Chondrocyte (in vitro differentiated cells): Measurements from ENCODE around the gene SORBS1. TPM values are rescaled to one million over a fixed set of nuclear protein-coding genes. Genes with fewer than 3 reads are reported as not detected.

ENCODE experiments used
- DNase-seq: peaks from one replicate; pipeline ENCODE4 v3.0.0; 2021; ENCODE audit warnings: mixed read lengths, low spot score
- H3K27ac Mint-ChIP-seq: one replicate; pipeline ENCODE4 v1.8.0; 2021; ENCODE audit warnings: mild to moderate bottlenecking, moderate library complexity, mixed read lengths; ENCODE audit not compliant: unreplicated experiment
- H3K27me3 Mint-ChIP-seq: 2 replicates; pipeline ENCODE4 v1.8.0; 2021; ENCODE audit warnings: low read depth, mixed read lengths
- H3K36me3 Mint-ChIP-seq: 2 replicates; pipeline ENCODE4 v1.8.0; 2021; ENCODE audit warnings: low read depth, mixed read lengths
- H3K4me1 Mint-ChIP-seq: 2 replicates; pipeline ENCODE4 v1.8.0; 2021; ENCODE audit warnings: low read depth, mild to moderate bottlenecking, mixed read lengths
- H3K4me3 Mint-ChIP-seq: one replicate; pipeline ENCODE4 v1.8.0; 2021; ENCODE audit warnings: mild to moderate bottlenecking, moderate library complexity, mixed read lengths; ENCODE audit not compliant: unreplicated experiment
- H3K9me3 Mint-ChIP-seq: 2 replicates; pipeline ENCODE4 v1.8.0; 2021; ENCODE audit warnings: low read depth, mixed read lengths
- total RNA-seq: library from RNA; stranded (reverse); gene quantifications from 3 replicates; pipeline ENCODE4 v1.2.1, GENCODE V29; 2021
- TF ChIP-seq, protein P1 (sequence below): fragments of 200-600 bp; sonication (generic); IDR thresholded peaks from 2 replicates; pipeline ENCODE4 v1.5.0; 2021; ENCODE audit warnings: antibody characterized with exemption, mild to moderate bottlenecking, moderate library complexity

SORBS1 gene
- total RNA-seq, 1 donor from 2014 or later: 5.0 TPM

GRCh38 chr10:95458014-95458413 lies 103.2 kb downstream of the SORBS1 start:
- no peaks in the 10 kb centered on the region for H3K9me3 Mint-ChIP-seq
- H3K4me1 Mint-ChIP-seq: peaks cover 26% of the 10 kb centered on the region
- no peaks in the 10 kb centered on the region for H3K27me3 Mint-ChIP-seq
- H3K4me3 Mint-ChIP-seq: no peak overlapping the region
- TF ChIP-seq, protein P1, sequence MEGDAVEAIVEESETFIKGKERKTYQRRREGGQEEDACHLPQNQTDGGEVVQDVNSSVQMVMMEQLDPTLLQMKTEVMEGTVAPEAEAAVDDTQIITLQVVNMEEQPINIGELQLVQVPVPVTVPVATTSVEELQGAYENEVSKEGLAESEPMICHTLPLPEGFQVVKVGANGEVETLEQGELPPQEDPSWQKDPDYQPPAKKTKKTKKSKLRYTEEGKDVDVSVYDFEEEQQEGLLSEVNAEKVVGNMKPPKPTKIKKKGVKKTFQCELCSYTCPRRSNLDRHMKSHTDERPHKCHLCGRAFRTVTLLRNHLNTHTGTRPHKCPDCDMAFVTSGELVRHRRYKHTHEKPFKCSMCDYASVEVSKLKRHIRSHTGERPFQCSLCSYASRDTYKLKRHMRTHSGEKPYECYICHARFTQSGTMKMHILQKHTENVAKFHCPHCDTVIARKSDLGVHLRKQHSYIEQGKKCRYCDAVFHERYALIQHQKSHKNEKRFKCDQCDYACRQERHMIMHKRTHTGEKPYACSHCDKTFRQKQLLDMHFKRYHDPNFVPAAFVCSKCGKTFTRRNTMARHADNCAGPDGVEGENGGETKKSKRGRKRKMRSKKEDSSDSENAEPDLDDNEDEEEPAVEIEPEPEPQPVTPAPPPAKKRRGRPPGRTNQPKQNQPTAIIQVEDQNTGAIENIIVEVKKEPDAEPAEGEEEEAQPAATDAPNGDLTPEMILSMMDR: no peak
- no peak for DNase-seq
- no peak overlapping the region for H3K27ac Mint-ChIP-seq
- H3K36me3 Mint-ChIP-seq: no peaks in the 10 kb centered on the region

DNA sequence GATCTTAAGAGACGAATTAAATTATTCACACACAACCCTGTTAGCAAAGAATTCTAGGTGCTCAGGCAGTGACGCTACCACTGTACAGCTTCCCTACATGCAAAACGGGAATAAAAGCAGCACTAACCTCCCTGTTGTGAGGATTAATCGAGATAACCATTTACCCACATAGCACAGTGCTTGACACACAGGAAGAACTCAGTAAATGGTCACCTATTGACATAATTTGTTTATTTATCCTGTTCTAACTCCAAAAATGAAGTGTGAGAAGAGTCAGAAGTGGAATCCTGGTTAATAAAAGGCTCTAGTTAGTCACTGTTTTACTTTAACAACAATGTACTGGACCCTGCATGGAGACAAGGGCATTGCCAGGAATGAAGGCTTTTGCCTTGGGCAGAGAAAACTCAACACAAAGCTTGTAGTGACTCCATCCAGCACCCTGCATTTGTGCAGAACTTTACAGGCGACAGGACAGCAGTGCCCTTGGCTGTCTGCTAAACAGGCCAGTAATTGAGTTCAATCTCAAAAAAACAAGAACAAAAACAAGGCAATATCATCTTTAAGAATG lies 103.8 kb downstream of the SORBS1 start:
- peaks cover 23% of the 10 kb centered on the region for H3K4me1 Mint-ChIP-seq

DNA sequence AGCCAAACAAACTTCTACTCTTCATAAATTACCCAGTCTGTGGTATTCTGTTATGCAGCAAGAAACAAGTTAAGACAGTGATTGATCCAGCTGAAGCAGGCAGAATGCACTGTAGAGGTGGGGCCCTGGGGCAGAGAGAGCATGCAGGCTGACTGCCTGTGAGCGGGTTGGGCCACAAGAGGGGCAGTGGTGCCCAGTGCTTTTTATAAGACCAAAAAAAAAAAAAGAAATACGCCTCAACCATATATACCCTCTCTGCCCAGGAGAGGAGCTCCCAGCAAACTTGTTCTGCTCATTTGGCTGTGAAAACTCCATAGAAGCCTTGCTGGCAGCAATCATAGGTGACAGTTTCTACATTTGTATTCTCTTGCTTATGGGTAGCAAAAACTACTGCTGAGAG lies 104.7 kb downstream of the SORBS1 start:
- TF ChIP-seq, protein P1: no peak
- Mint-ChIP-seq H3K27ac (no peak overlapping the region), H3K36me3 (no peaks in the 10 kb centered on the region), H3K9me3 (no peaks in the 10 kb centered on the region), H3K27me3 (no peaks in the 10 kb centered on the region), H3K4me3 (no peak overlapping the region), H3K4me1 (peaks cover 32% of the 10 kb centered on the region)
- no peak for DNase-seq

More for the DNA sequence above, 103.8 kb downstream of the SORBS1 start:
- TF ChIP-seq, protein P1: no peak
- no peaks in the 10 kb centered on the region for H3K27me3 Mint-ChIP-seq
- H3K27ac Mint-ChIP-seq: no peak overlapping the region
- no peaks in the 10 kb centered on the region for H3K36me3 Mint-ChIP-seq
- no peak overlapping the region for H3K4me3 Mint-ChIP-seq
- no peaks in the 10 kb centered on the region for H3K9me3 Mint-ChIP-seq
- DNase-seq: no peak

DNA sequence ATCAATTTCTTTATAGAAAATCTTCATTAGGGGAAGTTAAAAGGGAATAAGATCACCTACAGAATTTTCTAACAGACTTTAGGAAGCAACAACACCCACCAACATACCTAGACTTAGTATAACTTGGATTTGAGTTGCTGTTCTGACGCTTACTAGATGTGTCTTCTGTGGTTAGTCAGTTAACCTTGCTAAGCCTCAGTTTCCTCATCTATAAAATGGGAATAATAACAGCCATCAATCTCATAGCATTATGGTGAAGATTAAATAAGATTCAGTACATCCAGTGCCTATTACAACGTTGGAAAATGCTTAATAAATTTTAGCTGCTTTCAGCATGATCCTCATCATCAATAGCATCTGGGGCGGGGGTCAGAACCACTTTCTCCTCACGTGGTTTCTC lies 106.2 kb downstream of the SORBS1 start:
- no peak for DNase-seq
- H3K4me1 Mint-ChIP-seq: peaks cover 39% of the 10 kb centered on the region
- H3K27me3 Mint-ChIP-seq: no peaks in the 10 kb centered on the region
- no peaks in the 10 kb centered on the region for H3K36me3 Mint-ChIP-seq
- H3K9me3 Mint-ChIP-seq: no peaks in the 10 kb centered on the region
- TF ChIP-seq, protein P1: no peak
- H3K4me3 Mint-ChIP-seq: no peak overlapping the region
- H3K27ac Mint-ChIP-seq: no peak overlapping the region

- H3K27me3 Mint-ChIP-seq: no peaks in the 10 kb centered on the region
- H3K4me1 Mint-ChIP-seq: peaks cover 33% of the 10 kb centered on the region
- H3K27ac Mint-ChIP-seq: no peak overlapping the region
- DNase-seq: no peak
- H3K4me3 Mint-ChIP-seq: no peak overlapping the region
- no peaks in the 10 kb centered on the region for H3K36me3 Mint-ChIP-seq
- H3K9me3 Mint-ChIP-seq: no peaks in the 10 kb centered on the region
- TF ChIP-seq, protein P1: no peak
Observed at GRCh38 chr10:95454356-95454755, 106.8 kb downstream of the SORBS1 start.
